Gastrocnemius medialis (tissue), 4 donors: ENCODE measurements around the gene CASP8.

Experiments used
- CTCF ChIP-seq, 5 experiments: fragments of 450-650 bp in 3 of 5; fragments of 200-600 bp in 2 of 5; sonication (generic) in 2 of 5; IDR thresholded peaks in 4 of 5; conservative IDR thresholded peaks in 1 of 5; 1 replicate in 4 of 5; 2 replicates in 1 of 5; pipeline ENCODE4 v1.5.1; 2016 to 2019; ENCODE audit warnings: antibody characterized with exemption in 5 of 5, mild to moderate bottlenecking in 3 of 5, moderate library complexity in 3 of 5
- POLR2A ChIP-seq, 2 donors: fragments of 450-650 bp; IDR thresholded peaks; one replicate each; pipeline ENCODE4 v1.6.1; 2017; ENCODE audit warnings: antibody characterized with exemption in 2 of 2, mild to moderate bottlenecking in 2 of 2, moderate library complexity in 2 of 2

GRCh38 chr2:201220102-201220570 is 40.2 kb upstream of the CASP8 start:
- TF ChIP-seq POLR2A (IDR thresholded peaks at IDR 0.05), result no peak
- no peak for TF ChIP-seq CTCF (IDR thresholded peaks at IDR 0.05 in 4 of 5, conservative IDR thresholded peaks at IDR 0.05 in 1 of 5)
